HG03066 (cell line): ENCODE results near the gene EYA2.
"Not testable (repeated sequence)": the region's sequence is repeated elsewhere in the genome, so short reads cannot be mapped to it uniquely, and the experiment has no call there.

ENCODE experiments used
- ATAC-seq: cut with Tn5 transposase; IDR thresholded peaks from one replicate; pipeline ENCODE4 v1.9.1; 2021; ENCODE audit warnings: low read depth; ENCODE audit not compliant: unreplicated experiment

Gene EYA2

DNA sequence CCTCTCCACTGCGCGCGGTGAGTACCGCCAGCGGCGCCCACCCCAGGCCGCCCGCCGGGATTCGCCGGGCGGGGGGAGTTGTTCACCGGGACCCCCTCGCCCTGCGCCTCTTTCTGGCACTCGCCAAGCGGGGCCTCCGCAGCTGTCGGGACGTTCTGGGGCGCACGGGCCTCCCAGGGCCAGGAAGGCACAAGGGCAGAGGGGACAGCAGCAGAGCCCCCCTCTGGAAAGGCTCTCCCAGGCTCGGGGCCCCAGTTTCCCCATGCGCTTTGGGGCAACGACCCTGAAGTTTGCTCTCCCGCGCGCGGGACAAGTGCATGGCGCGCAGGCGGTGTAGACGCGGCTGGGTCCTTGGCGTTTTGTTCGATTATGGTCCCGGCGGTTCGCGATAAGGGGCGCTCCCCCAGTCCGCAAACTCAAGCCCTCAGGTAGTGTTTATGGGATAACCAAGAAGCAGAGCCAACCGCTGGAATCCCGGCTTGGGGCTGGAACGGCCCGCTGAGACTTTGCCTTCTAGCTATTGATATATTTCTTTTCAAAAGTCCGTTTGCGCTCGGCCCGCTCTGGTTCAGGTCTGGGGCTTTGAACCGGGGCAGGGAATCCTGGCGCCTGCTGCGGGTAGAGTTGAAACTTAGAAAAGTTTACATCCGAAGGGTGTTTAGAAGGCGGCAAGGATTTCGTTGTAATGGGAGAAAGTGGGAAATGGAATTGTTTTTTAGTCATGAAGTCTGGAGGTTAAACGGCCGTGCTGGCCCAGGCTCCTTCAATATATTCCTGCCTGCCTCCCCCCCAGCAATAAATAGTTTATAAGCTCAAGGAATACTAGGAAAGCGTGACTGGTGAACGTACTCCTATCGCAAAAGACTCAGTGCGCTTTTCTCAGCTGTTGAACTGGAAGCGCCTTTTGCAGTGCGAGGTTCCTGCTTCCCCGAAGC, 595 bp downstream of the EYA2 start:
- ATAC-seq, result no peak

DNA sequence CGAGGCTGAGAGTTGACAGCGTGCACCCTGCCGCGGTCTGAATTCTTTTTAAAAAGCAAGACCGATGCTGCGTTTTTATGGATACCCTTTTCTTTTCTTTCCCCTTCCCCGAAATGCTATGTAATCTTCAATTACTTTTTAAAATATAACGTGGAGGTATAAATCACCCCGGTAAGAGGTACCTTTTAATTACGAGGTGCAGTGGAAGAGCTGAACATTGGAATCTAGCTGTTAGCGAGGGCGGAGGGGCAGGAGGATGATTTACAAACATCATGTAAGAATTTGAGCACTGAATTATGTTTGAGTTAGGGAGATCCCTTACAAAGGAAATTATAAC, 1.2 kb downstream of the EYA2 start:
- no peak for ATAC-seq

DNA sequence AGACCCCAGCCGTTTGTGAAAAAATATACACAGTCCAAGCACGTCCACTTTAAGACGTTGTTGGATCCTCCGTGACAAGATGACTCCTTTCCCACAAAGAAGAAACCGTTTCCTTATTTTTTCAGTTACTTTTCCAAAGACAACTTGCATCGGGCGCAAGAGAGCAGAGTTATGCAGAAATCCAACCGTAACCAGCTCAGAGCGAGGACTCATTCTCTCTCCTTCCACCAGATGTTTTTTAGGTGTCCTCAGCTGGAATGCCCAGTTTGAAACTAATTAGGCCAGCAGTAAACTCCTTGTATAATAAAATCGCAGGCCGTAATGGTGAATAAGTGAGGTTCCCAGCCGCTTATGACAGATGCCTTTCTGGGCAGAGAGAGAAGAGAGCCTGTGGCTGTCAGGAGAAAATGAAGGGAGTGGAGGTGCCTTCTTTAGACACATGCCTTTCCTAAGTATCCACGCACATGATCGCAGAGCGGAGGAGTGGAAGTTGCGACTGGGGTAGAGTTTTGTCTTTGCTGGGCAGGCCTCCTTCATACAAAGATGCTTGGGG, 2.8 kb downstream of the EYA2 start:
- ATAC-seq, result no peak

DNA sequence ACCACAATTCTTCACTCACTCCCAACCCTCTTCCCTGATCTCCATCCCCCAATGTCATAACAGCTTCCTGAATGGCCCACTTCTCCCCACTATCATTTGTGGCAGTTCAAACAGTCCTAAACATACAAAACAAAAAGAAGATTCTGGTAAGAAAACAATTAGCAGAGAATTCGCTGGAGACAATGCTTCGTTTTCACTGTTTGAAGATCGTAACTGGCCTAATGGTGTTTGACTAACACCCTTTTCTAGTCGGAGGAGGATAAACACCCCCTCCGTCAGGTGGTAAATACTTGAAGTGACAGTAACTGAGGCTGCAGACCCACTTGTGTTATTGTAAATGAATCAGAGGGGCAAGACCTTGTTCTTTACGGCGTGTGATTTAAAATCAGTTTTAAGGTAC, 3.8 kb downstream of the EYA2 start:
- ATAC-seq, result no peak

DNA sequence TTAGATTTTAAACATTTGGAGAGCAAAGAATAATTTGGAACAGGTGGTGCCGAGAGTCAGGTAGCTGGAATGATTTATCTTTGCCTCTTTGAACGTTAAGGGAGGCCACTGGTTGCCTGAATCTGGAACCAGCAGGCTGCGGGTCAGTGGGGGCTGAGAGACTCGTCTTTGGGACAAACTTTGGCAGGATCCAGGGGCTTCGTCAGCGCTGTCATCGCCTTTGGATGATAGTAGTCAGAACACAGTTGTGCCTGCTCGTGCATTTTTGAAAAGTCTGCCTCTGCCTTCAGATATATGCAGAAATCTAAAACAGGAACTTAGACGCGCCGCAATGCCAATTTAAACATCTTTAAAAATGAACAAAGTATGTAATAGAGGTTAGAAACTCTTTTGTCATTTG, 5.0 kb downstream of the EYA2 start:
- no peak for ATAC-seq

DNA sequence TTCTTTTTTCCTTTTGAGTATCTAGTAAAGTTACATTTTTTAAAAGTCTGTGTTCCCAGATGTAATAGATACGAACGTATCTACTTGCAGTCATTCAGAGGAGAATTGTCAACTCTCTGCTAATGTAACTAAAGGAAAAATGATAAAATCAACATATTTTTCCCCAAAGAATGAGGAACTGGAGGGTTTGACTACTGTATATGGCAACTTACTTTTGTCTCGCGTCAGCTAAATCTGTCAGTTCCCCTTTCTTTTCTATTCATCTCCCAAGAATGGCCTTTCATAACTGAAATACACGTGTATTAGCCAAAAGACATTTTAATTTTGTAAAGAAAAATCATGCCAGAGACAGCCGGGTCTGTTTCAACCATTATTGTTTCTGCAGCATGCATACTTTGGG, 5.4 kb downstream of the EYA2 start:
- no peak for ATAC-seq

DNA sequence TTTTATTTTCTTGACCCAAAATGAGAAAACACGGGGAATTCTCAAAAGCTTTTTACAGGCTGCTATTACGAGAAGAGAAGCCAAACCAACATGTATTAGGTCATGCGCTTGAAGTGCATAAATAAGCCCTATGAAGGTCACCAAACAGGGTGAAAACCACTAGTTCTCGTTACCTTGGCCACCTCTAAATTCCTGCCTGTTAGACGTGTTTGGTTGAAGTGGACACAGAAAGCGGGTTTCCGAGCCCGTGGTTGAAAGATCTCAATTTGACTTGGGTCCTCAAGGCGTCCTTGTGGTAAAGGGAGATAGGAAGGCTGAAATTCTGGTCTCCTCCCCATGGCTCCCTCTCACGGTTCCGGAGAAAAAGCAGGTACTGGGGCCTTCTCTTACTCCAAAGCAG, 6.2 kb downstream of the EYA2 start:
- no peak for ATAC-seq

DNA sequence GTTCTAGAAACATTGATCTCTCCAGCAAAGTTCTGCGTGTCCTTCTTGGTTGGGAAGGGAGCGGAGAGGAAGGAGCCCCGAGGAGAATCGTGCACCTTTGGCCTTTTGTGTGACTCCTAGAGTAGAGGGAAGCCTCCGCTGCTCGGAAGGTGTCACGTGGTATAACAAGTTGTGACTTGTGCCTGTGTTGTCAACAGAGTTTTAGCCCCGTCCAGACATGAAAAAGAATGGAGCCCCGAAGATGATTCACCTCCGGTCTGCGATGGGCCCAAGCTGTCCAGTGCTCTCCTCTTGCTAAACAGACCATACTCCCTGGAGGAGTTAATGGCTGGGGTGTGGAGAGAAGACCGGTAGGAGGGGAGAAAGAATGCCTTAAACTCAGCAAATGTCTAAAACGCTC, 7.0 kb downstream of the EYA2 start:
- no peak for ATAC-seq

DNA sequence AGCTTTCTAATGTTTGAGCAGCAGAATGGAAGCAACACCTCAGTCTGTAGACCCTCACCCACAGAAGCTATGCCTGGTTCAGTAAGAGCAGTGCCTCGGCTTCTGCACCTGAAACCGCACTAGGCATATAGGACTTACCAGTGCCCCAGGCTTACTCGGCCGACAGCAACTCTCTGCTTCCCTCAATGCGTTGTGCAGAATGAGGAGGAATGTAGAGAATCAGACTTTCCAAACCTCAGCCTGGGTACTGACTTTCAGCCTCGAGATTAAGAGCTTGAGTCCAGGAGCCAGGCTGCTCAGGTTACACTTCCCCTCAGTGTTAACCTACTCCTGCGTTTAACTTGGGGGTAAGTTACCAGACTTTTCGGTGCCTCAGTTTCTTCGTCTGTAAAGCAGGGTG, 8.6 kb downstream of the EYA2 start:
- ATAC-seq, result no peak

DNA sequence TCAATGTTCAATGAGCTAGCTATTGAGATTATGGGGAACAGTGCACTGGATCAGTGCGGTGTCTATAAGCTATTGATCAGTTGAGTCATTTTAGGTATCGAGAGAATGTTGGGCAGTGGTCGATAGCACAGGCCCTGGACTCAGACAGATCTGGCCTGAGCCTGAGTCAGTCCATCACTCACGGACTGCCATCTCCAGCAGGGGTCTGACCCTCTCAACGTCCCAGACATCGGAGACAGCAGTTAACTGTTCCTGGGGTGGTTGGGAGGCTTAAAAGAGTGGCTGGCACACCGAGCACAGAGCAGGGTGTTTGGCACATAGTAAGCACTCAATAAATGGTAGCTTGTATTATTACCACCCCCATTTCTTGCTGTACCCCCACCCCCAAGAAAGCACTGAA, 9.3 kb downstream of the EYA2 start:
- no peak for ATAC-seq

DNA sequence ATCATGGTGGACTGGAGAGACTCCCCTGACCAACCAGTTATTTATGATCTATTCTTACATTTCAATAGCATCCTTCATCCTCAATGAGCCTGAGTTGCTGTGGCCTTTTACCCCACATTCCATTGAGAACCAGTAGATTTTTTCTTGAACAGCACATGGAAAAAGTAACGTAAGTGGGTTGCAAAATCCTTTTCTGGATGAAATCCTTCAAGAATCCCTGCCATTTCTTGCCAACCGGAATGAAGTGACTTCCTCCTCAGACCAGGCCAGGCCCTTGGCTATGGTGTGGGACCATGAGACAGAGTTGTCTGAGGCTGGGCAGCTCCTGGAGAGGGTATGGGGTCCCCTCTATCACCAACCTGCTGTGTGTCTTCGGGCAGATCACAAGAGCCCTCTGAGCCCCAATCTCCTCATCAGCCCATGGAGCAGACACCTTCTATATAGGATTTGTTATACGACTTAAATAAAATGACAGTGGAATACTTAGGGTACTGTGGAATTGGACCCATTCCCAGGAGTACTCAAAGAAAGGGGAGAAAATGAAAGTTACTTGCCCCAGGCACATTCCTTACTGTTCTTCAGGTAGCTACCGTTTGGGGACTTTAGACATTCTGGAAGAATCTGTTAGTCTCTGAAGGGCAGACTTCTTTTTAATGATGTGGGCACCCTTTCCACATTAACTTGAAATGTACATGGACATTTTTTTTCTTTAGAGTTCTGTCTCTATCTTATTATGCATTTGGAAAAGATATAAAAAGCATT, 10.9 kb downstream of the EYA2 start:
- no peak for ATAC-seq

DNA sequence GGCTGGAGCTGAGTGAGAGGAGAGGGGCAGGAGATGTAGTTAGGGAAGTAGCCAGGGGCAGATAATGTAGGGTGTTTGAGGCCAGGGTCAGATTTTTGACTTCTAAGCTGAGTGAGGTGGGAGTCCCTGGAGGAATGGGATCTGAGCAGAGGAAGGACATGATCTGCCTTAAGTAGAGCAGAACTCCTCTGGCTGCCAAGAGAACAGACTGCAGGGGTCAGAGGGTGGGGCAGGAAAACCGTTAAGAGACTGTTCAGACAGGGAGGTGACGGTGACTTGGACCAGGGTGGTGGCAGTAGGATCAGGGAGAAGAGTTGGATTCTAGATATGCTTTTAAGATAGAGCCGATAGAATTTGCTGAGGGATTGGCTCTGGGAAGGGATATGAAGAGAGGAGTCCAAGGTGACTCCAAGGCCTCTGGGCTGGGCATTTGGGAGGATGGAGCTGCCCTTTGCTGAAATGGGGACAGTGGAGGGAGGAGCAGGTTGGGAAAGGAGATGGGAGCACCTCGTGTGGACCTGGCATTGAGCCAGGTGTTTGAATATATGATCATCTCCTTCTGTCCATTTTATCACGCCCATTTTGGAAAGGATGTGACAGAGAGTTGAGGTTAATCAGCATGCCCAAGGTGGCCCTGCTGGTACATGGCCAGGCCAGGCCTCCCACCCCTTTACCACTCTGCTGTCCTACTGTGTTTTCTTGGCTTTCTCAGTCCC, 18.8 kb downstream of the EYA2 start:
- no peak for ATAC-seq

DNA sequence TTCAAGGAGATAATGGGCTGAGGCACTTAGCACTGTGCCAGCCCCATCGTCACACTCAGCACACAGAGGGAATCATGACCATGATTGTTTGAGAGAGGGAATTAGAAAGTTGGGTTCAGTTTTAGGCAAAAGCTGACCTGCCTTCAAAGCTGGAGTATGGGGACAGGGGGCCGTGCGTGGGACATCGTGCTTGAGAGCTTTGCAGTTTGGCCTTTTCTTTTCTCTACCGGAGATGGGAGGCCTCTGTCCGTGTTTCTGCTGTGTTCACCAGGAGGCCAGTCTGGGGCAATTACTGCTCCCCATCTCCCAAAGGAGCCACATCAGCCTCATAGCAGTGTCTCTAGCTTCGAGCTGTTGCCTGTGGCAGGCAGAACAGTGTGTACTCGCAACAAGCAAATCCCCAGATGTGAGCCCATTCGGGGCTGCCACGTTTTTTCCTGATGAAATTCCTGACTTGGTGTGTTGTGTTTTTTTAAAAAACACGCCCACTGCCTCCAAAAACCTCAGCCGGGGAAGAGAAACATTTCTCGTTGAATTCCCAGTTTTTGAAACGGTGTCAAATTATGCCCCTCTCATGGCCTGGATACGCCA, 20.2 kb downstream of the EYA2 start:
- ATAC-seq, result no peak

DNA sequence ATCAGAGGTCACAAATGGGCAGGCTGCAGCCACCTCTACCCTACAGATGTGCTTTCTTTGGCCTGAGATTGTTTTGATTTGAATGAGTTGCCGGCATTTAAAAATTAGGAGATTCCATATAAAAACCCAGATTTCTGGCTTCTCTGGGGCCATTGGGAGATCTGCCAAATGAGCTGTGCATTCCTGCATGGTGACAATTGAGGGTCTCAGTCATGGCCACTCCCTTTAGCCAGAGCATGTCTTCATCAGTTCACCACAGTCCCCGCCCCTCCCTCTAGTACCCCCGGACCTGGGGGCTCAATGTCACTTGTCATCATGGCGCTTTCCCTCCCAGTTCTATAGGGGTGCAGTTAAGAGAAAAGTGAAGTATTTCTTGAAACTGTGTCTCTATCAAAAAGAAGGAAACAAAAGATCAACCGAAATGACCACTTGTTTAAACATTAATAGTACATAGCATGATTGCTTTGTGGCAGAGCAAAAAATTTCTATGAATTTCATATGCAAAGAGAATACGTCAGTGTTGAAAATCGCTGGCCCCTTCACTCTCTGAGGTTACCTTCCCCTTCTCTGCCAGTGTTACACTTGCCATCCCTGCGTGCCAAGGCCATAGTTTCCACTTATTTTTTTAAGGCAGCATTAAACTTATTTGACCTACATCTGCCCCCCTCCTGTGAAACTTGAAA, 21.1 kb downstream of the EYA2 start:
- ATAC-seq, result no peak

DNA sequence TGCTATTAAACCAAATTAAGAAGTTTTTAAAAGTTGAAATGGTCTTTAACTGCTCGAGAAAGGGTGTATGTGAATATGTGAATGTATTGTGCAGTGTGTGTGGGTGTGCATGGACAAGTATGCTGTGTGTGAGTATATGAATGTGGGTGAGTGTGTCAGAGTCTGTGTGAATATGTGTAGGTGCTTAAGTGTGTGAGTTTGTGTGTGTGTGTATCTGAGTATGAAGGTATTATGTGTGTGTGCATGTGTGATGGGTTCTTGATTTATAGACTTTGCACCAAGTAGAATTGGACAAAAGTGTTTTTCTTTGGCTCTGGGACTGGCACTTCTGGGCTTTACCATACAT, 21.6 kb downstream of the EYA2 start:
- no peak for ATAC-seq

DNA sequence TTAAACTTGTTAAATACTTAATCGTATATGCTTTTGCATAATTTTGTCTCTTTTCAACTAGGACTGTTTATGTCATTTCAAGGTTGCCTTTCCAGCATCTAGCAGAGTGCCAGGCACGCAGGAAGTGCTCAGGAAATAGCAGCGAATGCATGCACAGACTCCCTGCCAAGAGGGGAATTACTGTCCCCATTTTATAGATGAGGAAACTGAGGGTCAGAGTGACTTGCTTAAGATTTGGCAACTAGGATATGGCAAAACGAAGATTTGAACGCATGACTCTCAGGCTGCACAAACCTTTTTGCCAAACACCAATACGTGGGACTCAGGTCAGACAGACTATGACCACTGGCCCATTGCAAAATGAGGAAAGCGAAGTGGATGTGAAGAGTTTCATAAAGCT, 22.5 kb downstream of the EYA2 start:
- no peak for ATAC-seq

DNA sequence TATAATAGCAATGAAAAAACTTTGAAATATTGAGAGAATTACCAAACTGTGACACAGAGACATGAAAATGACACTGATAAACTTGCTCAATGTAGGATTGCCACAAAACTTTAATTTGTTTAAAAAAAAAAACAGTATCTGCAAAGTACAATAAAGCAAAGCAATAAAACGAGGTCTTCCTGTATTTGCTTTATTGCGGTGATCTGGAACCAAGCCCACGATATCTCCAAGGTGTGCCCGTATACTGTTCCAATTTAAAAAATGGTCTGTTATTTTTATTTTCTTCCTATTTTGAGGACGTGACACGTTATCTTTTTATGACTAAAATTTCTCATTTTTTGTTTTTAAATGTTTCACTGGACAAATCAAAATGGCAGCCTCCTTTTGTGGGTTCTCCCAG, 25.5 kb downstream of the EYA2 start:
- ATAC-seq, result no peak

DNA sequence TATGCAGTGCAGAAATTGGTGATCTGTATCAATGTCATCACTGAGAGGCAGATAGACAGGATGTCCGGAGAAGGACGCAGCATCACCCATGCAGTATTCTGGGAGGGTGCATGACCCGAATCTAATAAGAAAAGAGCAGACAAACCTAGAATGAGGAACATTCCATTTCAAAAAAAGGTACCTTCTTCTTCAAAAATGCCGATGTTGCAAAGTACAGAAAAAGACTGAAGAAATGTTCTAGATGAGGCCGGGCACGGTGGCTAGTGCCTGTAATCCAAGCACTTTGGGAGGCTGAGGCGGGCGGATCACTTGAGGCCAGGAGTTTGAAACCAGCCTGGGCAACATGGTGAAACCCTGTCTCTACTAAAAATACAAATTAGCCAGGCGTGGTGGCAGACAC, 28.2 kb downstream of the EYA2 start:
- ATAC-seq, result not testable (repeated sequence)

DNA sequence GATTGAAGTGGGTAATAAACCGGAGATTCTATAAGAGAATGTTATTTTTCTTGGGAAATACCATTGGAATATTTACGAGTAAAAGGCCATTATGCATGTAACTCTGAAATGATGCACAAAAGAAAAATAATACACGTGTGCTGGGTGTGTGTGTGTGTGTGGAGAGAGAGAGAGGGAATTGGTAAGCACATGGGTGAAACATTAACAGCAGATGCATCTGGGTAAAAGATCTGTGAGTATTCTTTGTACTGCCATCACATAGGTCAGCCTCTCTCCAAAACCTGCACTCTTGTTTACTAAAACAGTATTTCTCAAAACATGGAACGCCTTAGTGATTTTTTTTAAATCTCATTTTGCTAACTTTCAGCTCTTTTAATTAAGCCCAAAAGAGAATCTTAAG, 28.9 kb downstream of the EYA2 start:
- ATAC-seq, result no peak

DNA sequence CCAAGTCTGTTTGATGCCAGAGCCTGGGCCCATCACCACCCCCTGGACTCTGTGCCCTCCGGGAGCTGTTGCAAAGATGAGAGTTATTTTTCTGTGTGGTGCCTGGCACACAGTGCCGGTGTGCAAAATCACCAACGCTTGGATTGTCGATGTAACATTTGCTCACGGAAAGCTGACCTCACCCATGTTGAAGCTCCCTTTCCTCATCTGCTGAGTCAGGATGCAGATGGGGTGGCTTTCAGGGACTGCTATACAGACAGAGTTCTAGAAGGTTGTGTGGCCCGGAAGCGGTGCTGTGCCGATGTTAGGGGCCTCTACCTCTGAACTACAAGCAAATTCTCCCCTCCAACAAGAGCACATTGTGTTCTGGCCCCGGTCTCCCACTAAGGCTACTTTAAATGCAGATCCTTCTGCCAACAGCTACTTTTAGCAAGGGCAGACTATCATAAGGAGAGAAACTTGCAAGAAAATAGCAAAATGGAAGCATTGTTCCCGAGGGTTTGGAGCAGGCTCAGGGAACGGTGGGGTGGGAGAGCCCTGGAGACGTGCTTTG, 34.0 kb downstream of the EYA2 start:
- no peak for ATAC-seq
